ENCODE data around the gene CTIF.

The CTIF gene

GRCh38 chr18:48752478-48752877 lies 213.6 kb downstream of the CTIF start:
- Histone ChIP-seq H3K4me3 (no peak overlapping the region), H3K27me3 (no peaks in the 10 kb centered on the region), H3K36me3 (no peaks in the 10 kb centered on the region), H3K9me3 (no peaks in the 10 kb centered on the region), H3K4me1 (peaks cover 21% of the 10 kb centered on the region), H3K27ac (no peak overlapping the region), H4K20me1 (peaks cover 14% of the 10 kb centered on the region; the same call in 1 of the 2 replicates), H3K4me2 (no peak overlapping the region), H3K9ac (no peak overlapping the region)
- no peak for TF ChIP-seq Cebpa-rat (IDR thresholded peaks at IDR 0.05)

- no peak overlapping the region for H3K27ac ChIP-seq
- H3K9ac ChIP-seq: no peak overlapping the region
- H3K36me3 ChIP-seq: peaks cover 4% of the 10 kb centered on the region
- H3K27me3 ChIP-seq: no peaks in the 10 kb centered on the region
- peaks cover 21% of the 10 kb centered on the region for H3K4me1 ChIP-seq
- no peaks in the 10 kb centered on the region for H3K9me3 ChIP-seq
- TF ChIP-seq Cebpa-rat (IDR thresholded peaks at IDR 0.05): no peak
- H4K20me1 ChIP-seq: peaks cover 14% of the 10 kb centered on the region; the same call in 1 of the 2 replicates
- no peak overlapping the region for H3K4me2 ChIP-seq
- no peak overlapping the region for H3K4me3 ChIP-seq
Measured at GRCh38 chr18:48752928-48753327, 214.1 kb downstream of the CTIF start.

DNA sequence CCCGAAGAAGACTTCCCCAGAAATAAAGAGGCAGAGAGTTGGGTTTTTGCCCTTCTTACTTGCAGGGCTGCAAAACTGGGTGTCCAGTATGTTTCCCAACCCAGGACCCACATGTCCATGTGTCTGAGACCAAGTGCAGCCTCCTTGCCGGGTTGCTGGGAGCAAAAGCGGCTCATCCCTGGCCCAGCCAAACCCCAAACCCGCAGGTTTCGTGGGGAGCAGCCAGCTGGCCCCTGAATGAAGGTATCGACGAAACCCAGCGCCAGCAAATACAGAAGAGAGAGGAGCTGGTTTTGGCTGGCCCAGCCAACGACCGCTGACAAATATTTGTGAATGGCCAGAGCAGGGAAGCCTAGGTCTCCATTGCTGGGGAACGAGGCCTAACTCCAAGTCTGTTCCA lies 214.9 kb downstream of the CTIF start:
- H3K36me3 ChIP-seq: peaks cover 11% of the 10 kb centered on the region

DNA sequence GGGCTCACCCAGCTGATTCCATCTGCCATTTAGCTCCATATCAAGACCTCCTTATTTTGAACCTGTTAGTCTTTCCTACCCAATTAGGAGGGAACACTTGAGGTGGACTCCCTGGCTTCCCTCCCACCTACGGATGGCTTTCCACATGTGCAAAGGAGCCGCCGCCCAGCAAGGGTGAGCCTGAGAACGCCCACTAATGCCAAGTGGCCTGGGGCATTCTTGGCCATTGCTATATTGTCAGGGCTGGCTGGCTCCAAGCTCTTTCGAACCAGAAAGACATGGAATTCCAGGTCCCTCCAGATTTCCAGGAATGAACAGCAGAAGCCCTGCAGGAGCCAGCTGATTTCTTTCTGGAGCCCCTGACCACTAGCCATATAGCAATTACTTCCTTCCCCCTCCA lies 215.7 kb downstream of the CTIF start:
- Histone ChIP-seq H3K4me3 (no peak overlapping the region), H3K9ac (no peak overlapping the region), H3K36me3 (peaks cover 18% of the 10 kb centered on the region), H3K4me2 (no peak overlapping the region), H3K4me1 (peaks cover 16% of the 10 kb centered on the region), H3K27ac (no peak overlapping the region), H3K27me3 (no peaks in the 10 kb centered on the region), H3K9me3 (no peaks in the 10 kb centered on the region), H4K20me1 (peaks cover 14% of the 10 kb centered on the region; the same call in 1 of the 2 replicates)
- TF ChIP-seq Cebpa-rat (IDR thresholded peaks at IDR 0.05): no peak

More for the DNA sequence above, 214.9 kb downstream of the CTIF start:
- no peak overlapping the region for H3K27ac ChIP-seq
- H3K4me1 ChIP-seq: peaks cover 21% of the 10 kb centered on the region
- no peak overlapping the region for H3K4me3 ChIP-seq
- no peaks in the 10 kb centered on the region for H3K27me3 ChIP-seq
- TF ChIP-seq Cebpa-rat (IDR thresholded peaks at IDR 0.05): no peak
- H4K20me1 ChIP-seq: peaks cover 14% of the 10 kb centered on the region; the same call in 1 of the 2 replicates
- H3K9ac ChIP-seq: no peak overlapping the region
- no peak overlapping the region for H3K4me2 ChIP-seq
- H3K9me3 ChIP-seq: no peaks in the 10 kb centered on the region

GRCh38 chr18:48754993-48755473 lies 216.2 kb downstream of the CTIF start:
- Histone ChIP-seq H3K27ac (no peak overlapping the region), H3K4me2 (no peak overlapping the region), H3K4me3 (no peak overlapping the region), H3K27me3 (no peaks in the 10 kb centered on the region), H3K9ac (no peak overlapping the region), H3K36me3 (peaks cover 18% of the 10 kb centered on the region), H3K4me1 (peaks cover 11% of the 10 kb centered on the region), H4K20me1 (peaks cover 14% of the 10 kb centered on the region; the same call in 1 of the 2 replicates), H3K9me3 (no peaks in the 10 kb centered on the region)
- no peak for TF ChIP-seq Cebpa-rat (IDR thresholded peaks at IDR 0.05)

DNA sequence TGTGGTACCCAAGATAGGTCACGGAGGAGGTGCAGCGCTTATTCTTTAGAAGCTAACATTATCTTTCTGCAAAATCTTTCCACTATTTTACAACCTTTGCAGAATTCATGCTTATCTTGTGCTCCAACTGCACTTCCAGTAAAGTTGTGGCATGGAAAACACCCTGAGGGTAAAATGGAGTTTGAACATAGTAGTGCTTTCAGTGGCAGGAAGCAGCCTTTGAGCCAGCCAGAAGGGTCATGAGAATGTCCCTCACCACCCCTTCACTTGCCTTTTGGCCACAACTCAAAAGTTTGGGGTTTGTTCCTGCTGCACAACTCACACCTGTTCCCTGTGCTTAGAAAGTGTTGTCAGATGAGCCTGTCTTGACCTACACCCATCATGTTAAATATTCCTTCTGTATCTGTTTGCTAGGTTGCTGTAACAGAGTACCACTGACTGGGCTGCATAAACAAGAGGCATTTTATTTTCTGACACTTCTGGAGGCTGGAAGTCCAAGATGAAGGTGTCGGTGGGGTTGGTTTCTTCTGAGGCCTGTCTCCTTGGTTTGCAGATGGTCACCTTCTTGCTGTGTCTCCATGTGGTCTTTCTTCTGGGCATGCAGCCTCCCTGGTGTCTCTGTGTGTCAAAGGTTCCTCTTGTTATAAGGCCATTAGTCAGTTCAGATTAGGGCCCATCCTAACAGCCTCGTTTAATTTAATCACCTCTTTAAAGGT lies 217.8 kb downstream of the CTIF start:
- Histone ChIP-seq H3K4me1 (no peaks in the 10 kb centered on the region), H3K9me3 (no peaks in the 10 kb centered on the region), H3K27ac (no peak overlapping the region), H3K4me3 (no peak overlapping the region), H4K20me1 (no peaks in the 10 kb centered on the region), H3K36me3 (peaks cover 33% of the 10 kb centered on the region), H3K4me2 (no peak overlapping the region), H3K27me3 (no peaks in the 10 kb centered on the region), H3K9ac (no peak overlapping the region)
- no peak for TF ChIP-seq Cebpa-rat (IDR thresholded peaks at IDR 0.05)

- Histone ChIP-seq H3K9ac (no peak overlapping the region), H3K36me3 (peaks cover 40% of the 10 kb centered on the region), H3K27ac (no peak overlapping the region), H3K4me3 (no peak overlapping the region), H3K27me3 (no peaks in the 10 kb centered on the region), H3K9me3 (no peaks in the 10 kb centered on the region), H3K4me1 (no peaks in the 10 kb centered on the region), H3K4me2 (no peak overlapping the region), H4K20me1 (no peaks in the 10 kb centered on the region)
- TF ChIP-seq Cebpa-rat (IDR thresholded peaks at IDR 0.05): no peak
Measured at GRCh38 chr18:48757367-48757766, 218.5 kb downstream of the CTIF start.

- H3K9me3 ChIP-seq: no peaks in the 10 kb centered on the region
- no peak overlapping the region for H3K27ac ChIP-seq
- H3K36me3 ChIP-seq: peaks cover 45% of the 10 kb centered on the region
- H3K4me2 ChIP-seq: no peak overlapping the region
- no peaks in the 10 kb centered on the region for H4K20me1 ChIP-seq
- no peak overlapping the region for H3K9ac ChIP-seq
- no peaks in the 10 kb centered on the region for H3K27me3 ChIP-seq
- peaks cover under 1% of the 10 kb centered on the region; the same call in 1 of the 2 replicates for H3K4me1 ChIP-seq
- TF ChIP-seq Cebpa-rat (IDR thresholded peaks at IDR 0.05): no peak
- no peak overlapping the region for H3K4me3 ChIP-seq
Measured at GRCh38 chr18:48757906-48758305, 219.1 kb downstream of the CTIF start.

DNA sequence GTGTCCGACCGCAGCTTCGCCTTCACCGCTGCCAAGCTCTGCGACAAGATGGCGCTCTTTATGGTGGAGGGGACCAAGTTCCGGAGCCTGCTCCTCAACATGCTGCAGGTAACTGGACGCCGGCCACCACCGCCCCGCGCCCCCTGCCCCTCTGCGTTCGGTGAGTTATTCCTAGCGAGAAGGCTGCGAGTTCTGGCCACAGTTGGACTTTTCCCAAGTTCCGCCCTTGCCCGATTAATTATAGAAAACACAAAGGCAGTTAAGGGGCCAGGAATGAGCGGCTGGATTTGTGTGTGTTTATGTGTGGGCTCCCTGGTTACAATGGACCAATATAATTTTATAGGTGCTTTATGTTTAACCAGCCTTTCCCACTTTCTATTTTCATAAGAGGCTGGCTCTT lies 222.8 kb downstream of the CTIF start:
- Histone ChIP-seq H3K27me3 (no peaks in the 10 kb centered on the region), H3K9ac (no peak overlapping the region), H3K4me3 (no peak overlapping the region), H3K4me1 (peaks cover 29% of the 10 kb centered on the region), H3K9me3 (no peaks in the 10 kb centered on the region), H3K36me3 (peaks cover 66% of the 10 kb centered on the region), H4K20me1 (no peaks in the 10 kb centered on the region), H3K27ac (no peak overlapping the region), H3K4me2 (no peak overlapping the region)
- no peak for TF ChIP-seq Cebpa-rat (IDR thresholded peaks at IDR 0.05)

DNA sequence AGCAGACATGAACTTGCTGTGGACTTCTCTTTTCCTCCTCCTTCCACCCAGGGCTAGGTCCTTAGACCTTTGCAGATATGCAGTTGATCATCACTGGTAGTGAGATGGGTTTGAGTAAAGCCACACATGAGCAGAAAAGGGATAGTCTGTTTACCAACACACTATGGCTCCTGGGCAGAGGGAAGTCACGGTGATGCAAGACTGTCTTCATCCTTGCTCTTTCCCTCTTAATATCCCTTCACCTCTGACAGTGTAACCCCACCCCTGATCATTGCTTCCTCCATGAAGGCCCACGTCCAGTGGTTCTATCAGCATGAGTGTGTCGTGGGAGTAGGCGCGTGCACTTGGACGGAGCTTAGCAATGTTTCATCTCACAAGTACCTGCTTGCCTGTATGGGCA lies 223.2 kb downstream of the CTIF start:
- TF ChIP-seq Cebpa-rat (IDR thresholded peaks at IDR 0.05): no peak
- H3K4me1 ChIP-seq: peaks cover 29% of the 10 kb centered on the region
- no peaks in the 10 kb centered on the region for H3K27me3 ChIP-seq
- no peaks in the 10 kb centered on the region for H3K9me3 ChIP-seq
- no peak overlapping the region for H3K27ac ChIP-seq
- H4K20me1 ChIP-seq: no peaks in the 10 kb centered on the region
- H3K4me2 ChIP-seq: no peak overlapping the region
- peaks cover 71% of the 10 kb centered on the region for H3K36me3 ChIP-seq
- no peak overlapping the region for H3K4me3 ChIP-seq
- H3K9ac ChIP-seq: no peak overlapping the region
